CD4-positive, alpha-beta T cell (primary cell): Measurements from ENCODE around the gene SUPT4H1. TPM values are rescaled to one million over a fixed set of nuclear protein-coding genes. Genes with fewer than 3 reads are reported as not detected.

Source experiments
- ATAC-seq: fragments of 200-7000 bp; cut with Tn5 transposase; one replicate; pipeline ENCODE4 v1.10.0; 2022; ENCODE audit warnings: mild to moderate bottlenecking; ENCODE audit not compliant: poor library complexity
- CTCF ChIA-PET: fragments of 350-600 bp; sonication (Branson Sonifier 250); formaldehyde crosslinking; loops from one replicate; lab custom pipeline; 2021; ENCODE audit warnings: antibody characterized with exemption, inconsistent platforms; lab: Charles Lee
- POLR2A ChIA-PET: fragments of 350-600 bp; sonication (Branson Sonifier 250); formaldehyde crosslinking; loops from one replicate; lab custom pipeline; 2021; ENCODE audit warnings: antibody characterized with exemption, inconsistent platforms; lab: Charles Lee
- DNase-seq, 14 experiments: peaks; one replicate each; pipeline ENCODE4 v3.0.0-alpha.2; 2013 to 2020; ENCODE audit warnings: mixed read lengths in 2 of 14
- H3K27ac ChIP-seq, 2 donors: one replicate each; pipeline versions ENCODE4 v1.5.1 to v1.7.0; 2013; ENCODE audit warnings: low read length in 2 of 2, low read depth in 1 of 2, mild to moderate bottlenecking in 1 of 2
- H3K27me3 ChIP-seq, 2 experiments: 1 replicate in 1 of 2; 2 replicates in 1 of 2; pipeline versions ENCODE4 v1.6.1 to v1.7.0; 2013; ENCODE audit warnings: low read length in 2 of 2, control low read depth in 1 of 2, mild to moderate bottlenecking in 1 of 2, moderate library complexity in 1 of 2; ENCODE audit not compliant: insufficient read depth in 2 of 2, control insufficient read depth in 1 of 2
- H3K36me3 ChIP-seq: one replicate; pipeline ENCODE4 v1.6.1; 2013; ENCODE audit warnings: low read length, control low read depth; ENCODE audit not compliant: insufficient read depth
- H3K4me1 ChIP-seq: one replicate; pipeline ENCODE4 v1.6.1; 2013; ENCODE audit warnings: low read length, control low read depth; ENCODE audit not compliant: insufficient read depth
- H3K4me3 ChIP-seq: one replicate; pipeline ENCODE4 v1.5.1; 2013; ENCODE audit warnings: mild to moderate bottlenecking, low read length, moderate library complexity
- H3K9me3 ChIP-seq, 2 experiments: 1 replicate in 1 of 2; 2 replicates in 1 of 2; pipeline versions ENCODE4 v1.6.1 to v1.7.0; 2013; ENCODE audit warnings: low read length in 2 of 2, mild to moderate bottlenecking in 2 of 2, control low read depth in 1 of 2, moderate library complexity in 1 of 2; ENCODE audit not compliant: control insufficient read depth in 1 of 2, insufficient read depth in 1 of 2
- H3K27ac Mint-ChIP-seq: one replicate; pipeline ENCODE4 v1.8.0; 2020; ENCODE audit warnings: mixed read lengths
- H3K27me3 Mint-ChIP-seq: one replicate; pipeline ENCODE4 v1.8.0; 2021; ENCODE audit warnings: mixed read lengths
- H3K36me3 Mint-ChIP-seq: one replicate; pipeline ENCODE4 v1.8.0; 2021; ENCODE audit warnings: low read depth, mixed read lengths
- H3K4me1 Mint-ChIP-seq: one replicate; pipeline ENCODE4 v1.8.0; 2021; ENCODE audit warnings: low read depth, mixed read lengths
- H3K4me3 Mint-ChIP-seq: one replicate; pipeline ENCODE4 v1.8.0; 2020; ENCODE audit warnings: mild to moderate bottlenecking, mixed read lengths
- H3K9me3 Mint-ChIP-seq: one replicate; pipeline ENCODE4 v1.8.0; 2020; ENCODE audit warnings: mixed read lengths
- CTCF ChIP-seq: fragments of 200-600 bp; IDR thresholded peaks from one replicate; pipeline ENCODE4 v1.8.0; 2022; ENCODE audit warnings: antibody characterized with exemption, mild to moderate bottlenecking
- intact Hi-C, 2 experiments: fragments of 100-400 bp; cut with DNase I in 1 of 2; cut with micrococcal nuclease in 1 of 2; formaldehyde crosslinking; loops; one replicate each; pipeline versions ENCODE4 v1.15.1 to v1.9.0; 2023 to 2025; cut with DNase I, micrococcal nuclease
- total RNA-seq, 174 experiments: library from RNA in 2 of 174; stranded (reverse) in 2 of 174; gene quantifications; one replicate each; pipeline ENCODE4 v1.2.3 and lab custom pipeline; 2021 to 2026

SUPT4H1 gene
- total RNA-seq, 2 experiments from 2014 or later, result 46.5 to 47.0 TPM

- no peaks in the 10 kb centered on the region for H3K9me3 Mint-ChIP-seq
These were observed 4.0 kb downstream of the SUPT4H1 start for GRCh38 chr17:58348038-58348437.

GRCh38 chr17:58345500-58345899 lies 6.5 kb downstream of the SUPT4H1 start:
- Histone ChIP-seq H3K27me3 (no peaks in the 10 kb centered on the region), H3K27ac (peak overlapping the region; percentile 97 to 98), H3K4me3 (no peak overlapping the region), H3K9me3 (no peaks in the 10 kb centered on the region), H3K4me1 (peaks cover 73% of the 10 kb centered on the region), H3K36me3 (peaks cover 51% of the 10 kb centered on the region)
- no peak for TF ChIP-seq CTCF
- peaks cover 78% of the 10 kb centered on the region for H3K36me3 Mint-ChIP-seq
- peak overlapping the region; percentile 52 for H3K4me3 Mint-ChIP-seq
- H3K9me3 Mint-ChIP-seq, result no peaks in the 10 kb centered on the region
- peaks cover 93% of the 10 kb centered on the region for H3K4me1 Mint-ChIP-seq
- DNase-seq, result no peak
- H3K27ac Mint-ChIP-seq, result peak overlapping the region; percentile 84
- POLR2A ChIA-PET, result interaction anchor here (1.4 to 18.5 kb wide), 9 partner anchors 8 to 142 kb away, joined by 4 to 1359 read pairs (median 10); partner anchors contain the start of genes HSF5, MKS1, RNF43 and SUPT4H1
- intact Hi-C loops, result loop anchor here (2.0 to 10.0 kb wide), 3 partner anchors 71 to 869 kb away; partner anchors contain the start of genes MKS1 (in 1 of the 2), RNF43 (in 1 of the 2) and SMG8 (in 1 of the 2)
- H3K27me3 Mint-ChIP-seq, result no peaks in the 10 kb centered on the region
- CTCF ChIA-PET, result interaction anchor here (0.7 to 9.0 kb wide), 13 partner anchors 8 to 142 kb away, joined by 3 to 211 read pairs (median 8); partner anchors contain the start of genes HSF5, RNF43, SUPT4H1 and TSPOAP1
- no peak for ATAC-seq

More at GRCh38 chr17:58348038-58348437, 4.0 kb downstream of the SUPT4H1 start:
- intact Hi-C loops, result loop anchor here in 1 of 2 experiments (5.0 to 10.0 kb wide), 2 partner anchors 131 to 867 kb away; partner anchors contain the start of genes MKS1 and SMG8
- peaks cover 66% of the 10 kb centered on the region for H3K4me1 ChIP-seq
- no peak overlapping the region for H3K4me3 ChIP-seq
- Mint-ChIP-seq H3K27ac (peak overlapping the region; percentile 84), H3K27me3 (no peaks in the 10 kb centered on the region), H3K36me3 (peaks cover 91% of the 10 kb centered on the region), H3K4me1 (peaks cover 87% of the 10 kb centered on the region), H3K4me3 (no peak overlapping the region)
- ATAC-seq (no peak), DNase-seq (no peak)
- no peak for TF ChIP-seq CTCF
- no peaks in the 10 kb centered on the region for H3K27me3 ChIP-seq
- H3K27ac ChIP-seq, result no peak overlapping the region
- ChIA-PET POLR2A (interaction anchor here (5.2 to 18.5 kb wide), 2 partner anchors 11 to 25 kb away, joined by 146 to 1359 read pairs; partner anchors contain the start of gene TSPOAP1), CTCF (interaction anchor here (1.3 kb wide), 1 partner anchor 44 kb away, joined by 4 read pairs; no protein-coding TSS in a partner anchor)
- peaks cover 56% of the 10 kb centered on the region for H3K36me3 ChIP-seq
- no peaks in the 10 kb centered on the region for H3K9me3 ChIP-seq

GRCh38 chr17:58344791-58345157 lies 7.2 kb downstream of the SUPT4H1 start:
- no peaks in the 10 kb centered on the region for H3K9me3 Mint-ChIP-seq
- H3K36me3 ChIP-seq, result peaks cover 54% of the 10 kb centered on the region
- peak; percentile 74 for TF ChIP-seq CTCF
- ChIA-PET CTCF (interaction anchor here (0.7 to 9.0 kb wide), 16 partner anchors 9 to 143 kb away, joined by 3 to 211 read pairs (median 6); partner anchors contain the start of genes HSF5, RNF43, SUPT4H1 and TSPOAP1), POLR2A (interaction anchor here (0.7 to 18.5 kb wide), 12 partner anchors 8 to 660 kb away, joined by 3 to 1359 read pairs (median 9); partner anchors contain the start of genes HSF5, MKS1, RNF43 and SUPT4H1)
- peaks cover 80% of the 10 kb centered on the region for H3K4me1 ChIP-seq
- H3K27ac Mint-ChIP-seq, result peak overlapping the region; percentile 84
- H3K4me3 Mint-ChIP-seq, result peak overlapping the region; percentile 84
- H3K4me3 ChIP-seq, result peak overlapping the region; percentile 67
- no peaks in the 10 kb centered on the region for H3K9me3 ChIP-seq
- ATAC-seq (peak; percentile 78), DNase-seq (peak in 13 of 14 experiments; percentile 53 to 91 (median 62))
- H3K36me3 Mint-ChIP-seq, result peaks cover 80% of the 10 kb centered on the region
- peaks cover 99% of the 10 kb centered on the region for H3K4me1 Mint-ChIP-seq
- peak overlapping the region; percentile 97 to 98 for H3K27ac ChIP-seq
- no peaks in the 10 kb centered on the region for H3K27me3 Mint-ChIP-seq
- intact Hi-C loops, result loop anchor here (1.0 to 10.0 kb wide), 7 partner anchors 8 to 870 kb away; partner anchors contain the start of genes MKS1 (in 1 of the 2), RNF43 (in 1 of the 2), SMG8 (in 1 of the 2) and SRSF1 (in 1 of the 2)
- H3K27me3 ChIP-seq, result no peaks in the 10 kb centered on the region
